Mucosa of descending colon (tissue), 3 donors: ENCODE data around the gene PTAFR. TPM values are rescaled to one million over a fixed set of nuclear protein-coding genes. Genes with fewer than 3 reads are reported as not detected.

Experiments
- ATAC-seq: fragments of 200-7000 bp; cut with Tn5 transposase; one replicate; pipeline ENCODE4 v1.9.1; 2020; ENCODE audit warnings: mild to moderate bottlenecking, moderate library complexity
- DNase-seq, 3 donors: peaks; one replicate each; pipeline ENCODE4 v3.0.0-alpha.2; 2020
- H3K36me3 ChIP-seq: fragments of 200-600 bp; one replicate; pipeline ENCODE4 v1.8.0; 2021; ENCODE audit warnings: low read depth, mild to moderate bottlenecking
- H3K4me1 ChIP-seq: fragments of 200-600 bp; one replicate; pipeline ENCODE4 v1.8.0; 2021; ENCODE audit warnings: low read depth, mild to moderate bottlenecking
- H3K4me3 ChIP-seq: fragments of 200-600 bp; one replicate; pipeline ENCODE4 v1.8.0; 2021; ENCODE audit warnings: mild to moderate bottlenecking
- H3K9me3 ChIP-seq: fragments of 200-600 bp; one replicate; pipeline ENCODE4 v1.8.0; 2021; ENCODE audit warnings: mild to moderate bottlenecking
- CTCF ChIP-seq: fragments of 200-600 bp; IDR thresholded peaks from one replicate; pipeline ENCODE4 v1.8.0; 2022; ENCODE audit warnings: antibody characterized with exemption, mild to moderate bottlenecking
- intact Hi-C, 2 donors: fragments of 100-400 bp; cut with DNase I in 1 of 2; cut with micrococcal nuclease in 1 of 2; formaldehyde crosslinking; loops; one replicate each; pipeline versions ENCODE4 v1.11.0 to v1.11.1; 2022; cut with DNase I, micrococcal nuclease
- total RNA-seq, 3 donors: library from RNA; stranded (reverse); fragmentation: NEBNext Ultra II Directional in 2 of 3; extraction: Animal tissue kit (Norgen Biotek cat#: 25700) in 2 of 3; gene quantifications; one replicate each; pipeline versions ENCODE4 v1.2.1 to v1.2.4, GENCODE V29; 2021 to 2023
- donor health status: DM: no; HTN: no; CAD: no; lungs with moderate emphysema.
- donor health status: DM: no; HTN: no; CAD: no.
- donor health status: DM: no; HTN: yes; CAD: no.

PTAFR gene
- total RNA-seq, 3 donors from 2014 or later: 2.4 to 4.8 (median 4.0) TPM

DNA sequence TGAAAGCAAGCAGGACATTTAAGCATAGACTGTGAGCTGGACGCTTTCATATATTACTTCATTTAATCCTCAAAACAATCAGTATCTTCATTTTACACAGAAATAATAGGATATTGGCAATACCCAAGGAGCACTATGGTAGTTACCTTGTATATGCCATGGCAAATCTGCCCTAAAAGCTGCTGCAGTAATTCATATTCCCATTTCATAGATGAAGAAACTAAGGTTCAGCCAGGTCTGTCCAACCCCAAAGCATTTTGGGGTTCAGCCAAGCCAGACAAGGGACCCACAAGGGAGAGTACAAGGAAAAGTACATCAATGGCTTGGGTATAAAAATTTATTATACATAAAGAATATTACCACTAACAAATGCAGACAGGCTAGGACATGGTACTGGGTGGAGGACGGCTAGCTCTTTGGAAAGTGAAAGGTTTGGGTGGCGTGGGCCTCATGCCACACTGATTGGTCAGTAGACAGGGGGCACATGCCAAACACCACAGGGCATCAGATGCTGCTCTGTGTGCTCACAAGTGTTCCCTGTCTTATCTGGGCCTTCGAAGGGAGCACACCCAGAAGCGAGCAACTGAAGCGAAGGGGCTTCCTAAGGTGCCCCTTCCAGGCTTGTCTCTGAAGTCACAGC is 23.9 kb upstream of the PTAFR start:
- DNase-seq (no peak), ATAC-seq (no peak)
- Histone ChIP-seq H3K9me3 (no peaks in the 10 kb centered on the region), H3K4me3 (no peak overlapping the region), H3K4me1 (peaks cover 9% of the 10 kb centered on the region), H3K36me3 (peaks cover 12% of the 10 kb centered on the region)
- no peak for TF ChIP-seq CTCF
- intact Hi-C loops: no loop called here

DNA sequence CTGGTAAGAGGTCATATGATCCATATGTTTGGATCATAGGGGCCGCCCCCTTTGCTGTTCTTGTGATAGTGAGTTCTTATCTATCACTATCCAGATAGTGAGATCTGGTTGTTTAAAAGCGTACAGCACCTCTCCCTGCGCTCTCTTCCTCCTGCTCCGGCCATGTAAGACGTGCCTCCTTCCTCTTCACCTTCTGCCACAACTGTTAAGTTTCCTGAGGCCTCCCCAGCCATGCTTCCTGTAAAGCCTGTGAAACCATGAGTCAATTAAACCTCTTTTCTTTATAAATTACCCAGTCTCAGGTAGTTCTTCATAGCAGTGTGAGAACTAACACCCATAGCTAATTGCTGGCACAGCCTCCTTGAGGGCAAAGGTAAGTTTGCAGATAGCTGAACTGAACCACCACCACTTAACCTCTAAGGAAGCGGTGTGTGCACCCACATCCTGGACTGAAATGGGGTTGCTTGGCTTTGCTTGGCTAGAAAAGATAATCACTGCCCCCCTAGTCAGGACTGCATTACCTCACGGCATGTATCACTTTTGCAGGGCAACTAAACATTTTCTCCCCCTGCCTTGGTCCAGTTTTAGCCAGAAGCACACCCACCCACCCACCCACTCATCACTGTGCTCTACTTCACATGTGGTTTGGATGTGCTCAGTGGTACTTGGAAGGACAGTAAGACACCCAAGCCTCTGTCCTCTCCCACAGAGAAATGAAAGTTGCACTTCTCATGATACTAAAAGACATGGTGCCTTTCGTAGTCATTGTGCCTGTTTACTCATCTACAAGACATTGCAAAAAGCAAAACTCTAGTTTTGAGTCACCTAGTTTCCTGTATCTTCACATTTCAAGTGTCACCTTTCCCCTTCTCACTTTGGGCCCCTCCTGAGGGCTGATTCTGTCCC is 23.1 kb upstream of the PTAFR start:
- Histone ChIP-seq H3K4me1 (peaks cover 9% of the 10 kb centered on the region), H3K4me3 (no peak overlapping the region), H3K9me3 (no peaks in the 10 kb centered on the region), H3K36me3 (peaks cover 12% of the 10 kb centered on the region)
- peak in 1 of 3 donors; percentile 57 for DNase-seq
- intact Hi-C loops: no loop called here
- ATAC-seq: peak; percentile 89
- TF ChIP-seq CTCF: no peak

- H3K4me1 ChIP-seq: peaks cover 9% of the 10 kb centered on the region
- DNase-seq (no peak), ATAC-seq (no peak)
- H3K9me3 ChIP-seq: no peaks in the 10 kb centered on the region
- peaks cover 2% of the 10 kb centered on the region for H3K36me3 ChIP-seq
- H3K4me3 ChIP-seq: no peak overlapping the region
- intact Hi-C loops: no loop called here
- TF ChIP-seq CTCF: no peak
Measured at GRCh38 chr1:28197682-28198415, 21.4 kb upstream of the PTAFR start.

DNA sequence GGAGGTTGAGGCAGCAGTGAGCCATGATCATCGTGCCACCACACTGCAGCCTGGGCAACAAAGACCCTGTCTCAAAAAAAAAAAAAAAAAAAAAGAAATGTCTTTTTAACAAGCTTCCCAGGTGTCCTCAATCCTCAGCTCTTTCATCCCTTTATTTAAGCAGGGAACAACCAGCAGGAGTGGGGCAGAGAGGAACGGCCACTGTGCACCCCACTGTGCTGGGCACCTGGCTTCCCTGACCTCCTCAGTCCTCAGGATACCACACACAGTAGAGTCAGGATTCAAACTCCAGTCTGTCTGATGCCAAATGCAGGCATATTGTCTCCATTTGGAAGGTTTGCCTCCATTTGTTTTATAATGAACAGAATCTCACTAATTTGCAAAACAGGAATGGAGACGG is 19.8 kb upstream of the PTAFR start:
- DNase-seq (no peak), ATAC-seq (no peak)
- TF ChIP-seq CTCF: no peak
- intact Hi-C loops: no loop called here
- no peaks in the 10 kb centered on the region for H3K9me3 ChIP-seq
- H3K36me3 ChIP-seq: no peaks in the 10 kb centered on the region
- no peak overlapping the region for H3K4me3 ChIP-seq
- H3K4me1 ChIP-seq: peaks cover 9% of the 10 kb centered on the region

DNA sequence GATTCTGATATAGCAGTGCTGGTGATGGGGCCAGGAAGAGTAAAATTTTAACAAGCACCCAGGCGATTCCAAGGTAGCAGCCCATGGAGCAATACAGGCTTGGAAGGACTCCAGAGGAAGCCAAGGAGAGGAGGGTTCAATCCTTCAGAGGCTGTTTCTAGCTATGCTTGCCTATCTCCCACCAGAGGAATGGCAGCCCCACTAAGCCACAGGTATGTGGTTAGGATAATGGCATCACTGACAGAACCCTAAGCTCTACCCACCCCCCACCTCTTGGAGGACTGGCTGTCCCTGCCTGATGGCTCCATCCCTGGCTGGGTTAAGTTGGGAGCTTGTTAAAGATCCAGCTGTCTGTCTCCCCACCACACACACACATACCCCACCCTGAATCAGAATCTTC is 19.3 kb upstream of the PTAFR start:
- Histone ChIP-seq H3K9me3 (no peaks in the 10 kb centered on the region), H3K36me3 (no peaks in the 10 kb centered on the region), H3K4me3 (no peak overlapping the region), H3K4me1 (peaks cover 9% of the 10 kb centered on the region)
- DNase-seq: no peak
- intact Hi-C loops: no loop called here
- TF ChIP-seq CTCF: no peak
- ATAC-seq: no peak
